DOHH2 (cell line): ENCODE results near the gene TMEM88.

Experiments
- H3F3A ChIP-seq: fragments of 200-600 bp; sonication (generic), shearing (Covaris generic); 2 replicates; pipeline ENCODE4 v1.6.0; 2016; ENCODE audit warnings: antibody characterized with exemption, mild to moderate bottlenecking; ENCODE audit not compliant: control insufficient read depth, insufficient read depth
- H3K27ac ChIP-seq: fragments of 200-600 bp; sonication (generic); 2 replicates; pipeline ENCODE4 v1.5.1; 2014; ENCODE audit warnings: low read depth, mild to moderate bottlenecking, low read length, moderate library complexity
- H3K27me3 ChIP-seq: fragments of 200-600 bp; sonication (generic); 2 replicates; pipeline ENCODE4 v1.6.1; 2014; ENCODE audit warnings: mild to moderate bottlenecking, low read length, mixed read lengths; ENCODE audit not compliant: control insufficient read depth
- H3K36me3 ChIP-seq: fragments of 200-600 bp; sonication (generic); 2 replicates; pipeline ENCODE4 v1.6.1; 2014; ENCODE audit warnings: mild to moderate bottlenecking, low read length, moderate library complexity, mixed read lengths; ENCODE audit not compliant: control insufficient read depth
- H3K4me1 ChIP-seq: fragments of 200-600 bp; sonication (generic); 2 replicates; pipeline ENCODE4 v1.6.1; 2014; ENCODE audit warnings: mild to moderate bottlenecking, low read length, mixed read lengths; ENCODE audit not compliant: control insufficient read depth
- H3K4me2 ChIP-seq: fragments of 200-600 bp; sonication (generic); 2 replicates; pipeline ENCODE4 v1.6.0; 2014; ENCODE audit warnings: mild to moderate bottlenecking, low read length, moderate library complexity
- H3K4me3 ChIP-seq: fragments of 200-600 bp; sonication (generic); 2 replicates; pipeline ENCODE4 v1.5.1; 2014; ENCODE audit warnings: mild to moderate bottlenecking, low read length, mixed read lengths
- H3K79me2 ChIP-seq: fragments of 200-600 bp; sonication (generic); 2 replicates; pipeline ENCODE4 v1.6.1; 2014; ENCODE audit warnings: mild to moderate bottlenecking, low read length, mixed read lengths; ENCODE audit not compliant: control insufficient read depth
- H3K9me2 ChIP-seq: fragments of 200-600 bp; sonication (generic); replicated peaks from 2 replicates; pipeline ENCODE4 v1.6.1; 2014; ENCODE audit warnings: mild to moderate bottlenecking, low read length, mixed read lengths; ENCODE audit not compliant: control insufficient read depth
- H3K9me3 ChIP-seq: fragments of 200-600 bp; sonication (generic); 2 replicates; pipeline ENCODE4 v1.6.1; 2014; ENCODE audit warnings: antibody characterized with exemption, low read length, mixed read lengths; ENCODE audit not compliant: control insufficient read depth, insufficient read depth
- H4K20me1 ChIP-seq: fragments of 200-600 bp; sonication (generic); 2 replicates; pipeline ENCODE4 v1.6.0; 2014; ENCODE audit warnings: low read depth, mild to moderate bottlenecking, antibody characterized with exemption, low read length, moderate library complexity; ENCODE audit not compliant: control insufficient read depth, insufficient read depth
- EZH2phosphoT487 ChIP-seq: fragments of 200-600 bp; sonication (generic); IDR thresholded peaks from 2 replicates; pipeline ENCODE4 v1.6.1; 2017; ENCODE audit warnings: borderline replicate concordance, mild to moderate bottlenecking, antibody characterized with exemption, low read length, moderate library complexity, mixed read lengths
- TF ChIP-seq, protein P1 (sequence below): fragments of 200-600 bp; sonication (generic); IDR thresholded peaks from one replicate; pipeline ENCODE4 v1.5.1; 2014; ENCODE audit warnings: antibody characterized with exemption, mild to moderate bottlenecking, low read depth, low read length; ENCODE audit not compliant: poor library complexity, severe bottlenecking

The TMEM88 gene, protein sequence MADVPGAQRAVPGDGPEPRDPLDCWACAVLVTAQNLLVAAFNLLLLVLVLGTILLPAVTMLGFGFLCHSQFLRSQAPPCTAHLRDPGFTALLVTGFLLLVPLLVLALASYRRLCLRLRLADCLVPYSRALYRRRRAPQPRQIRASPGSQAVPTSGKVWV

GRCh38 chr17:7854851-7855659 lies at the start of gene TMEM88:
TMEM88 (plus strand) TSS chr17:7855066; CDS start chr17:7855075, 9 bp downstream.
- peaks cover 9% of the 10 kb centered on the region; the same call in 1 of the 2 replicates for H4K20me1 ChIP-seq
- no peaks in the 10 kb centered on the region for H3K9me2 ChIP-seq
- H3K4me1 ChIP-seq: peaks cover 52% of the 10 kb centered on the region
- peak within 1 kb of the TSS; percentile 83 for H3K27ac ChIP-seq
- no peak for TF ChIP-seq EZH2phosphoT487
- TF ChIP-seq, protein P1, sequence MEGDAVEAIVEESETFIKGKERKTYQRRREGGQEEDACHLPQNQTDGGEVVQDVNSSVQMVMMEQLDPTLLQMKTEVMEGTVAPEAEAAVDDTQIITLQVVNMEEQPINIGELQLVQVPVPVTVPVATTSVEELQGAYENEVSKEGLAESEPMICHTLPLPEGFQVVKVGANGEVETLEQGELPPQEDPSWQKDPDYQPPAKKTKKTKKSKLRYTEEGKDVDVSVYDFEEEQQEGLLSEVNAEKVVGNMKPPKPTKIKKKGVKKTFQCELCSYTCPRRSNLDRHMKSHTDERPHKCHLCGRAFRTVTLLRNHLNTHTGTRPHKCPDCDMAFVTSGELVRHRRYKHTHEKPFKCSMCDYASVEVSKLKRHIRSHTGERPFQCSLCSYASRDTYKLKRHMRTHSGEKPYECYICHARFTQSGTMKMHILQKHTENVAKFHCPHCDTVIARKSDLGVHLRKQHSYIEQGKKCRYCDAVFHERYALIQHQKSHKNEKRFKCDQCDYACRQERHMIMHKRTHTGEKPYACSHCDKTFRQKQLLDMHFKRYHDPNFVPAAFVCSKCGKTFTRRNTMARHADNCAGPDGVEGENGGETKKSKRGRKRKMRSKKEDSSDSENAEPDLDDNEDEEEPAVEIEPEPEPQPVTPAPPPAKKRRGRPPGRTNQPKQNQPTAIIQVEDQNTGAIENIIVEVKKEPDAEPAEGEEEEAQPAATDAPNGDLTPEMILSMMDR: no peak
- no peaks in the 10 kb centered on the region for H3K27me3 ChIP-seq
- H3K36me3 ChIP-seq: peaks cover 76% of the 10 kb centered on the region
- H3K9me3 ChIP-seq: no peaks in the 10 kb centered on the region
- H3K4me2 ChIP-seq: peak within 1 kb of the TSS; percentile 99
- peak within 1 kb of the TSS; percentile 99 for H3K4me3 ChIP-seq
- peaks cover 55% of the 10 kb centered on the region for H3K79me2 ChIP-seq
- peaks cover 33% of the 10 kb centered on the region for H3F3A ChIP-seq

- Histone ChIP-seq H3K9me3 (no peaks in the 10 kb centered on the region), H4K20me1 (no peaks in the 10 kb centered on the region), H3K27ac (no peak overlapping the region), H3K36me3 (no peaks in the 10 kb centered on the region), H3K79me2 (no peaks in the 10 kb centered on the region), H3K9me2 (no peaks in the 10 kb centered on the region), H3K27me3 (peaks cover 1% of the 10 kb centered on the region; the same call in 1 of the 2 replicates), H3F3A (no peaks in the 10 kb centered on the region), H3K4me1 (peaks cover 4% of the 10 kb centered on the region), H3K4me2 (no peak overlapping the region), H3K4me3 (no peak overlapping the region)
- TF ChIP-seq, protein P1: no peak
- no peak for TF ChIP-seq EZH2phosphoT487
These were observed 48.3 kb upstream of the TMEM88 start for GRCh38 chr17:7806587-7806986.

DNA sequence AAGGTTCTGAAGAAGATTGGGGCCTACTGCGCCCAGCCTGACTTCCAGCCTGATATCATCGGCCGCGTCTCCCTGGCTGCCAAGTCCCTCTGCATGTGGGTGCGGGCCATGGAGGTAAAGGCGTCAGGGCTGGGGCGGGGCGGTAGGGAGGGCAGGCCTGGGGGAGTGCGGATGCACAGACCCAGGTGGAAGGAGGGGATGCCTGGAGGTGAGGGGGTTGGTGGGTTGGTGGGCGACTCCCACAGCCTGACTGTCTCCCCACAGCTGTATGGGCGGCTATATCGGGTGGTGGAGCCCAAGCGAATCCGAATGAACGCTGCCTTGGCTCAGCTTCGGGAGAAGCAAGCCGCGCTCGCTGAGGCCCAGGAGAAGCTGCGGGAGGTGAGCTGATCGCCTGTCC lies 47.7 kb upstream of the TMEM88 start:
- H3K4me2 ChIP-seq: no peak overlapping the region
- H3K9me3 ChIP-seq: no peaks in the 10 kb centered on the region
- no peak overlapping the region for H3K27ac ChIP-seq
- H3F3A ChIP-seq: no peaks in the 10 kb centered on the region
- TF ChIP-seq, protein P1: no peak
- no peak for TF ChIP-seq EZH2phosphoT487
- H3K9me2 ChIP-seq: no peaks in the 10 kb centered on the region
- peaks cover 2% of the 10 kb centered on the region for H3K4me1 ChIP-seq
- H4K20me1 ChIP-seq: no peaks in the 10 kb centered on the region
- no peak overlapping the region for H3K4me3 ChIP-seq
- H3K27me3 ChIP-seq: peaks cover 4% of the 10 kb centered on the region; the same call in 1 of the 2 replicates
- no peaks in the 10 kb centered on the region for H3K36me3 ChIP-seq
- no peaks in the 10 kb centered on the region for H3K79me2 ChIP-seq
